OCI-LY1 (cell line): ENCODE data around the gene CENPQ.

Experiments used
- H2AFZ ChIP-seq: fragments of 200-600 bp; sonication (generic), shearing (Covaris generic); 2 replicates; pipeline ENCODE4 v1.6.0; 2014; ENCODE audit warnings: antibody characterized with exemption, mild to moderate bottlenecking, low read length
- H3F3A ChIP-seq: fragments of 200-600 bp; sonication (generic), shearing (Covaris generic); 2 replicates; pipeline ENCODE4 v1.6.0; 2014; ENCODE audit warnings: mild to moderate bottlenecking, antibody characterized with exemption, low read length, moderate library complexity; ENCODE audit not compliant: insufficient read depth
- H3K27ac ChIP-seq: fragments of 200-600 bp; sonication (generic); 2 replicates; pipeline ENCODE4 v1.5.1; 2014; ENCODE audit warnings: low read length, mixed run types, mild to moderate bottlenecking, low read depth; ENCODE audit not compliant: poor library complexity, severe bottlenecking
- H3K27me3 ChIP-seq: fragments of 200-600 bp; sonication (generic); 2 replicates; pipeline ENCODE4 v1.6.0; 2014; ENCODE audit warnings: antibody characterized with exemption, mild to moderate bottlenecking, low read length, moderate library complexity; ENCODE audit not compliant: insufficient read depth
- H3K36me3 ChIP-seq: fragments of 200-600 bp; sonication (generic); 2 replicates; pipeline ENCODE4 v1.6.1; 2014; ENCODE audit warnings: mild to moderate bottlenecking, antibody characterized with exemption, low read length, moderate library complexity, mixed read lengths; ENCODE audit not compliant: insufficient read depth
- H3K4me1 ChIP-seq: fragments of 200-600 bp; sonication (generic); 2 replicates; pipeline ENCODE4 v1.5.1; 2014; ENCODE audit warnings: mild to moderate bottlenecking, low read length, moderate library complexity; ENCODE audit not compliant: insufficient read depth, severe bottlenecking
- H3K4me2 ChIP-seq: fragments of 200-600 bp; sonication (generic), shearing (Covaris generic); 2 replicates; pipeline ENCODE4 v1.6.1; 2014; ENCODE audit warnings: low read length
- H3K4me3 ChIP-seq: fragments of 200-600 bp; sonication (generic); 2 replicates; pipeline ENCODE4 v1.5.1; 2014; ENCODE audit warnings: low read length, low read depth, mild to moderate bottlenecking, mixed read lengths; ENCODE audit not compliant: poor library complexity, severe bottlenecking
- H3K79me2 ChIP-seq: fragments of 200-600 bp; shearing (Covaris generic); 2 replicates; pipeline ENCODE4 v1.6.1; 2016; ENCODE audit warnings: mixed run types, low read length, mixed read lengths; ENCODE audit not compliant: insufficient read depth
- H3K9ac ChIP-seq: fragments of 200-600 bp; sonication (generic), shearing (Covaris generic); 2 replicates; pipeline ENCODE4 v1.6.1; 2014; ENCODE audit warnings: mild to moderate bottlenecking, low read length, mixed read lengths
- H3K9me2 ChIP-seq: fragments of 200-600 bp; sonication (generic), shearing (Covaris generic); 2 replicates; pipeline ENCODE4 v1.6.1; 2014; ENCODE audit warnings: low read depth, mild to moderate bottlenecking, low read length, mixed read lengths
- H3K9me3 ChIP-seq: fragments of 200-600 bp; shearing (Covaris generic); 2 replicates; pipeline ENCODE4 v1.6.1; 2014; ENCODE audit warnings: low read length, mixed read lengths
- H4K20me1 ChIP-seq: fragments of 200-600 bp; sonication (generic), shearing (Covaris generic); 2 replicates; pipeline ENCODE4 v1.6.0; 2016; ENCODE audit warnings: mild to moderate bottlenecking, low read length; ENCODE audit not compliant: insufficient read depth
- EZH2 ChIP-seq: fragments of 200-600 bp; sonication (generic), shearing (Covaris generic); IDR thresholded peaks from 2 replicates; pipeline ENCODE4 v1.8.0; 2017; ENCODE audit warnings: borderline replicate concordance, mixed run types, mild to moderate bottlenecking, antibody characterized with exemption, low read length, moderate library complexity, mixed read lengths
- TF ChIP-seq, protein P1 (sequence below): fragments of 200-600 bp; sonication (generic), shearing (Covaris generic); IDR thresholded peaks from 2 replicates; pipeline ENCODE4 v1.5.1; 2017; ENCODE audit warnings: mild to moderate bottlenecking, antibody characterized with exemption, low read length, moderate library complexity, mixed read lengths

Gene CENPQ

DNA sequence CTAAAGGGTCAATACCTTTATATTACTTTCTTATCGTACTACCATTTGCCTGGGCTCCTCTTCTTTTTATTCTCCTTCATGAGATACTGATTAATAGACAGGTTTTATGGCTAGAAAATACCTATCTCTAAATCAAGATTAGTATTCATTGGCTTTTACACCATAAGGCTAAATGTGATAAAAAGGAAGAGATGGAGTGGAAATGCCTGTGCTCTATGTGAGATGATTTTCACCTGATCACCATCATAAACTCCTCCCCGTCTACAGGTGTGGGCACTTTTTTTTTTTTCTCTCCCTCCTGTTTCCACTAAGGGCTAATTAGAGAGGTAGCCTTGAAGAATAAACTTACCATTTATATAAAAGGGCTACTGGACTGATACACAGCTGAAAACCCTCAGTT lies 36.5 kb downstream of the CENPQ start, which contains the start of gene GLYATL3:
GLYATL3 (plus strand) TSS at position 301 of the 400 bp plus-strand sequence. CDS start 12,068 bp downstream, outside the sequence.
- Histone ChIP-seq H3K9me2 (no peaks in the 10 kb centered on the region), H3K4me3 (no peak within 1 kb of the TSS), H3K36me3 (no peaks in the 10 kb centered on the region), H3F3A (no peaks in the 10 kb centered on the region), H3K27ac (no peak within 1 kb of the TSS), H3K9me3 (no peaks in the 10 kb centered on the region), H3K4me1 (no peaks in the 10 kb centered on the region), H3K79me2 (no peaks in the 10 kb centered on the region), H3K4me2 (no peak within 1 kb of the TSS), H3K27me3 (no peaks in the 10 kb centered on the region), H4K20me1 (no peaks in the 10 kb centered on the region), H3K9ac (no peak within 1 kb of the TSS), H2AFZ (no peak within 1 kb of the TSS)
- TF ChIP-seq EZH2 = no peak
- TF ChIP-seq, protein P1, sequence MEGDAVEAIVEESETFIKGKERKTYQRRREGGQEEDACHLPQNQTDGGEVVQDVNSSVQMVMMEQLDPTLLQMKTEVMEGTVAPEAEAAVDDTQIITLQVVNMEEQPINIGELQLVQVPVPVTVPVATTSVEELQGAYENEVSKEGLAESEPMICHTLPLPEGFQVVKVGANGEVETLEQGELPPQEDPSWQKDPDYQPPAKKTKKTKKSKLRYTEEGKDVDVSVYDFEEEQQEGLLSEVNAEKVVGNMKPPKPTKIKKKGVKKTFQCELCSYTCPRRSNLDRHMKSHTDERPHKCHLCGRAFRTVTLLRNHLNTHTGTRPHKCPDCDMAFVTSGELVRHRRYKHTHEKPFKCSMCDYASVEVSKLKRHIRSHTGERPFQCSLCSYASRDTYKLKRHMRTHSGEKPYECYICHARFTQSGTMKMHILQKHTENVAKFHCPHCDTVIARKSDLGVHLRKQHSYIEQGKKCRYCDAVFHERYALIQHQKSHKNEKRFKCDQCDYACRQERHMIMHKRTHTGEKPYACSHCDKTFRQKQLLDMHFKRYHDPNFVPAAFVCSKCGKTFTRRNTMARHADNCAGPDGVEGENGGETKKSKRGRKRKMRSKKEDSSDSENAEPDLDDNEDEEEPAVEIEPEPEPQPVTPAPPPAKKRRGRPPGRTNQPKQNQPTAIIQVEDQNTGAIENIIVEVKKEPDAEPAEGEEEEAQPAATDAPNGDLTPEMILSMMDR = no peak

DNA sequence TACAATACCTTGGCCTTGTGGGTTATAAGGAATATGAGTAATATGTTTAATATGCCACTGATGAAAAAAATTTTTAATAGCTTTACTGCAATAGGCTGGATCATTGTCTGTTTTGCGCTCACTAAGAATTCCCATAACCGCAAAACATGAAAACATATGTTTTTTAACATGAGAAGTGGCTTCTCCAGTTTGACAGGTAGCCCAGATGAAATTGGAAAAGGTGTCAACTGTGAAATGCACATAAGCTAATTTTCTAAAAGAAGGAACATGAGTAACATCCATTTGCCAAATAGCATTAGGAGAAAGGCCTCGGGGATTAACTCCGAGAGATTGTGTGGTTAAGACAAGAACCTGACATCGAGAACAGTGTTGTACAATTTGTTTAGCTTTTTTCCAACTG lies 41.5 kb downstream of the CENPQ start:
- Histone ChIP-seq H2AFZ (no peak overlapping the region), H3K36me3 (no peaks in the 10 kb centered on the region), H3K9ac (no peak overlapping the region), H3K79me2 (no peaks in the 10 kb centered on the region), H3F3A (no peaks in the 10 kb centered on the region), H3K4me3 (no peak overlapping the region), H3K27me3 (no peaks in the 10 kb centered on the region), H3K27ac (no peak overlapping the region), H4K20me1 (no peaks in the 10 kb centered on the region), H3K4me1 (no peaks in the 10 kb centered on the region), H3K9me3 (no peaks in the 10 kb centered on the region), H3K9me2 (no peaks in the 10 kb centered on the region), H3K4me2 (no peak overlapping the region)
- TF ChIP-seq, protein P1 = no peak
- no peak for TF ChIP-seq EZH2

DNA sequence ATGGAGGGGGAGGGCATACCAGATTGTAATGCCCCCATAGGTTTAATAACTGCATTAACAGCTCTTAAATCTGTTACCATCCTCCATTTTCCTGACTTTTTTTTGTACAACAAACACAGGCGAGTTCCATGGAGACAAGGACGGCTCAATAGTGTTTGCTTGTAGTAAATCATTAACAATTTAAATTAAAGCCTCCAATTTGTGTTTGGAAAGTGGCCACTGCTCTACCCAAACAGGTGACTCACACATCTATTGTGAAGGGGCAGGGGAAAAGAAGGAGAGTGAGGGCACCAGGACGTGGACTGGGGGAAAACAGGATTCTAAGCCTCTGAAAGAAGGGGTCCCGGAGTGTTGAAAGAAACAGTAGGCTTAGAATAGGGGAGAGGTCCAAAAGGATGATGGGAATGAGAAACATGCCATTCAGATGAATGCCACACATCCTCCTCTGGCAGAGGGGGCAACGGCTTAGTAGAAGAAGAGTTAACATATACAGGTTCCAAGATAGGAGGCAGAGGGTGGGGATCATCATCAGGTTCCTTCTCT lies 43.5 kb downstream of the CENPQ start:
- H3K4me1 ChIP-seq = no peaks in the 10 kb centered on the region
- H2AFZ ChIP-seq = no peak overlapping the region
- H3K4me3 ChIP-seq = no peak overlapping the region
- H3K4me2 ChIP-seq = no peak overlapping the region
- no peaks in the 10 kb centered on the region for H3K36me3 ChIP-seq
- no peaks in the 10 kb centered on the region for H3F3A ChIP-seq
- H3K9me3 ChIP-seq = no peaks in the 10 kb centered on the region
- TF ChIP-seq EZH2 = no peak
- TF ChIP-seq, protein P1 = no peak
- H3K9me2 ChIP-seq = no peaks in the 10 kb centered on the region
- no peaks in the 10 kb centered on the region for H4K20me1 ChIP-seq
- no peak overlapping the region for H3K27ac ChIP-seq
- H3K9ac ChIP-seq = no peak overlapping the region
- no peaks in the 10 kb centered on the region for H3K27me3 ChIP-seq
- H3K79me2 ChIP-seq = no peaks in the 10 kb centered on the region
